ENCODE measurements around the gene EYA3. TPM values are rescaled to one million over a fixed set of nuclear protein-coding genes. Genes with fewer than 3 reads are reported as not detected.

Gene EYA3
- total and polyA plus RNA-seq, 2 of the 8 experiments (the other 6 are each of a cell fraction or from before 2014, with no cell fraction given) = 15.0 to 33.9 TPM

DNA sequence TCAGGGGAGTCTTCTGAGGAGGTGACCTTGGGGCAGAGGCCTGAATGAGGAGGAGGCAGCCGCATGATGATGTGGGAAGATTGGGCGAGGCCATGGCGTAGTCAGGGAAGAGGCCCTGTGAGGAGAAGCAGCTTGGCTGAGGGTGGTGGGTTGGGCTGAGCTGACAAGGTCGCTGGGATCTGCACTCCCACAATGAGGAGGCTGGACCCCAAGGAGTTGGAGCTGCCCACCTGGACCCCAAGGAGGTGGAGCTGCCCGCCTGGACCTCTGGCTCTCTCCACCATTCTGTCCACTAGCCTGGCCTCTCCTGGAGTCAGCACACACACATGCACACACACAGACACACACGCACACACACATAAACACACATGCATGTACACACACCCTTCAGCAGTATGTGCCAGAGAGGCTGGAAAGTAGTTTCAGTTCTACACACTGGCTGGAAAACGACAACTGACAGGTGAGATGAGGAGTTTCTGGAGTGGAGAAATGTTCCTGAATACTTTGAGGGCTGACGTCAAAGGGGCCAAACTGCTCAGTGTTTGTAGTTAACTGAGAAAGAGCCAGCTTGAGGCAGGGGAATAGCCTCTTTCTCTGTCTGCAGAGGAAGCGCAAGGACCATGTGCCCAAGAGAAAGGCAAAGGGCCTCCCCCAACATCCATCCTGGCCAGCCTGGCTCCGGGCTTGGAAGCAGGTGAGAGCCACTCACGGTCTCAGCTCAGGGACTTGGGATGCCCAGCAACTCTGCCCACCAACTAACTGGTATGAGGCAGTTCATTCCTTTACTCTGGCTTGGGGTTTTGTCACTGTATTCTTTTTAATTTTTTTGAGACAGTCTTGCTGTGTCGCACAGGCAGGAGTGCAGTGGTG is 146.5 kb downstream of the EYA3 start:
- WGBS, 2 experiments (ENCODE audit: extremely low coverage in 1 of 2, insufficient coverage in 1 of 2, insufficient read length in 1 of 2, insufficient replicate concordance in 2 of 2, low coverage in 1 of 2, low lambda C conversion rate in 2 of 2, missing lambda C conversion rate in 1 of 2) = 87% methylated on average over 12 of the region's 12 CpGs; no CpG with 5 or more reads in 1 of the 2 experiments
- Histone ChIP-seq H3K18ac (ENCODE audit: extremely low read depth, low read length) (no peak overlapping the region), H3K79me2 (ENCODE audit: control insufficient read depth in 1 of 2, insufficient read depth in 2 of 2, low read length in 2 of 2) (peaks cover 0 to 18% of the 10 kb centered on the region in 2 experiments; a peak in 2 of 4 replicates), H2BK5ac (ENCODE audit: low read depth, low read length) (no peak overlapping the region), H4K20me1 (replicated peaks in 1 of 2; ENCODE audit: control insufficient read depth in 1 of 2, insufficient read depth in 2 of 2, low read length in 2 of 2) (peaks cover 0 to 10% of the 10 kb centered on the region in 2 experiments), H3K36me3 (ENCODE audit: control insufficient read depth in 2 of 4, insufficient read depth in 4 of 4, low read length in 3 of 4) (peaks cover 0 to 22% (median 14%) of the 10 kb centered on the region in 4 experiments; a peak in 7 of 8 replicates), H2AFZ (ENCODE audit: low read length) (no peak overlapping the region), H3K23me2 (ENCODE audit: low read depth, low read length) (no peaks in the 10 kb centered on the region), H2AK5ac (ENCODE audit: low read depth, low read length) (no peak overlapping the region; the same call in 1 of the 2 replicates), H3K14ac (ENCODE audit: insufficient read length) (no peak overlapping the region), H3K27ac (ENCODE audit: low read depth, low read length) (no peak overlapping the region), H2BK12ac (ENCODE audit: low read depth, low read length) (no peak overlapping the region; the same call in 1 of the 2 replicates), H3K4me1 (replicated peaks in 1 of 4; ENCODE audit: control insufficient read depth in 3 of 4, insufficient read depth in 4 of 4, low read length in 3 of 4) (peaks cover 9 to 15% (median 15%) of the 10 kb centered on the region in 4 experiments), H3K4ac (replicated peaks; ENCODE audit: insufficient read length, low read depth, low read length) (no peak overlapping the region), H3K23ac (ENCODE audit: insufficient read length) (no peak overlapping the region), H3K56ac (replicated peaks; ENCODE audit: insufficient read length, low read depth, low read length) (no peak overlapping the region), H3K9ac (replicated peaks in 1 of 4; ENCODE audit: extremely low read depth in 1 of 4, low read depth in 3 of 4, low read length in 3 of 4) (peak overlapping the region in 1 of 4 experiments; percentile 22; a peak in 1 of 7 replicates), H3K79me1 (ENCODE audit: low read depth, low read length) (peaks cover 12% of the 10 kb centered on the region; the same call in 1 of the 2 replicates), H3K4me2 (ENCODE audit: insufficient read depth in 1 of 2, low read depth in 2 of 2, low read length in 2 of 2) (no peak overlapping the region), H4K8ac (ENCODE audit: extremely low read depth, insufficient read depth, low read length) (no peak overlapping the region; the same call in 1 of the 2 replicates), H4K91ac (replicated peaks; ENCODE audit: insufficient read length, low read length) (no peak overlapping the region), H2BK15ac (ENCODE audit: low read length) (no peak overlapping the region), H3K9me3 (ENCODE audit: insufficient read depth in 2 of 2, low read depth in 1 of 2, low read length in 1 of 2) (no peaks in the 10 kb centered on the region), H4K5ac (ENCODE audit: insufficient read length, low read depth, low read length) (no peak overlapping the region), H3K4me3 (ENCODE audit: extremely low read depth in 1 of 4, insufficient read depth in 2 of 4, low read depth in 3 of 4, low read length in 4 of 4) (no peak overlapping the region), H2BK20ac (ENCODE audit: low read length) (no peak overlapping the region; the same call in 1 of the 2 replicates), H2BK120ac (replicated peaks; ENCODE audit: low read depth, low read length) (no peak overlapping the region), H3K27me3 (replicated peaks in 1 of 4; ENCODE audit: control insufficient read depth in 3 of 4, extremely low read depth in 1 of 4, insufficient read depth in 3 of 4, low read length in 3 of 4) (no peaks in the 10 kb centered on the region)
- TF ChIP-seq POU5F1 (IDR thresholded peaks at IDR 0.05; ENCODE audit: low read depth, low read length) = no peak
- ChIA-PET POLR2A (ENCODE audit: partially characterized antibody) (interaction anchor here (1.9 to 3.1 kb wide), 4 partner anchors 8 to 18 kb away, joined by 6 to 10 read pairs (median 8); partner anchors contain the start of gene XKR8), CTCF (ENCODE audit: partially characterized antibody) (interaction anchor here (0.8 to 5.3 kb wide), 10 partner anchors 8 to 84 kb away, joined by 3 to 46 read pairs (median 4); partner anchors contain the start of gene XKR8)
- DNase-seq (ENCODE audit: low read depth in 1 of 2, low spot score in 2 of 2) = no peak
- no peak for FAIRE-seq

Measured in H1 (cell line).